IPS-18c (cell line): Measurements from ENCODE around the gene LDAF1.
A peak's percentile ranks its signal among the peaks of the same experiment; 100 is the strongest.
"Not testable (repeated sequence)": the region's sequence is repeated elsewhere in the genome, so short reads cannot be mapped to it uniquely, and the experiment has no call there.

Experiments used
- H3K4me3 ChIP-seq: 2 replicates; pipeline ENCODE4 v1.7.0; 2013; ENCODE audit warnings: low read depth, mild to moderate bottlenecking, low read length, moderate library complexity; ENCODE audit not compliant: insufficient read depth
- H3K9me3 ChIP-seq: one replicate; pipeline ENCODE4 v1.6.1; 2013; ENCODE audit warnings: mild to moderate bottlenecking, low read length, moderate library complexity; ENCODE audit not compliant: control insufficient read depth, insufficient read depth

The LDAF1 gene

GRCh38 chr16:21157632-21158031 lies 842 bp upstream of the LDAF1 start:
- no peak overlapping the region for H3K4me3 ChIP-seq

GRCh38 chr16:21159281-21159951 lies 942 bp downstream of the LDAF1 start:
- no peaks in the 10 kb centered on the region for H3K9me3 ChIP-seq
- H3K4me3 ChIP-seq: peak overlapping the region; percentile 84

More at GRCh38 chr16:21157632-21158031, 842 bp upstream of the LDAF1 start:
- H3K9me3 ChIP-seq: no peaks in the 10 kb centered on the region

GRCh38 chr16:21160276-21160675 lies 1.8 kb downstream of the LDAF1 start:
- H3K4me3 ChIP-seq: no peak overlapping the region

GRCh38 chr16:21161211-21161610 lies 2.7 kb downstream of the LDAF1 start:
- H3K9me3 ChIP-seq: no peaks in the 10 kb centered on the region
- no peak overlapping the region for H3K4me3 ChIP-seq

More at GRCh38 chr16:21160276-21160675, 1.8 kb downstream of the LDAF1 start:
- no peaks in the 10 kb centered on the region for H3K9me3 ChIP-seq

- Histone ChIP-seq H3K4me3 (no peak overlapping the region), H3K9me3 (no peaks in the 10 kb centered on the region)
Measured at GRCh38 chr16:21162661-21163151, 4.2 kb downstream of the LDAF1 start.

- Histone ChIP-seq H3K4me3 (no peak overlapping the region), H3K9me3 (no peaks in the 10 kb centered on the region)
Measured at GRCh38 chr16:21163576-21163975, 5.1 kb downstream of the LDAF1 start.

GRCh38 chr16:21164521-21165168 lies 6.2 kb downstream of the LDAF1 start:
- H3K9me3 ChIP-seq: no peaks in the 10 kb centered on the region
- no peak overlapping the region for H3K4me3 ChIP-seq

GRCh38 chr16:21166561-21166961 lies 8.1 kb downstream of the LDAF1 start:
- Histone ChIP-seq H3K4me3 (no peak overlapping the region), H3K9me3 (peaks cover 1% of the 10 kb centered on the region)

- H3K9me3 ChIP-seq: peaks cover 2% of the 10 kb centered on the region
- H3K4me3 ChIP-seq: no peak overlapping the region
Measured at GRCh38 chr16:21167360-21167759, 8.9 kb downstream of the LDAF1 start.

- Histone ChIP-seq H3K9me3 (peaks cover 2% of the 10 kb centered on the region), H3K4me3 (no peak overlapping the region)
Measured at GRCh38 chr16:21167929-21168602, 9.6 kb downstream of the LDAF1 start.

GRCh38 chr16:21169249-21169981 lies 10.9 kb downstream of the LDAF1 start:
- Histone ChIP-seq H3K9me3 (peaks cover 2% of the 10 kb centered on the region), H3K4me3 (no peak overlapping the region)

- H3K4me3 ChIP-seq: not testable (repeated sequence)
Measured at GRCh38 chr16:21170116-21170515, 11.6 kb downstream of the LDAF1 start.

GRCh38 chr16:21172650-21173049 lies 14.2 kb downstream of the LDAF1 start:
- Histone ChIP-seq H3K4me3 (no peak overlapping the region), H3K9me3 (peaks cover 2% of the 10 kb centered on the region)

More at GRCh38 chr16:21170116-21170515, 11.6 kb downstream of the LDAF1 start:
- not testable (repeated sequence) for H3K9me3 ChIP-seq

GRCh38 chr16:21175397-21175796 lies 16.9 kb downstream of the LDAF1 start:
- Histone ChIP-seq H3K9me3 (peaks cover 2% of the 10 kb centered on the region), H3K4me3 (no peak overlapping the region)

- Histone ChIP-seq H3K9me3 (peaks cover 3% of the 10 kb centered on the region), H3K4me3 (no peak overlapping the region)
Measured at GRCh38 chr16:21179126-21179982, 20.9 kb downstream of the LDAF1 start.

GRCh38 chr16:21179983-21180365 lies 21.5 kb downstream of the LDAF1 start:
- no peak overlapping the region for H3K4me3 ChIP-seq
- H3K9me3 ChIP-seq: peaks cover 3% of the 10 kb centered on the region

GRCh38 chr16:21183995-21184394 lies 25.5 kb downstream of the LDAF1 start:
- no peak overlapping the region for H3K4me3 ChIP-seq
- peaks cover 5% of the 10 kb centered on the region for H3K9me3 ChIP-seq
